Astrocyte (in vitro differentiated cells and primary cell): ENCODE measurements around the gene TRIP13.

Source experiments
- EZH2 ChIP-seq: IDR thresholded peaks from 2 replicates; pipeline ENCODE4 v1.6.1; 2012; ENCODE audit warnings: mild to moderate bottlenecking, low read length, inconsistent platforms; ENCODE audit not compliant: insufficient read depth
- TF ChIP-seq, protein P1 (sequence below): IDR thresholded peaks from 2 replicates; pipeline ENCODE4 v1.5.1; 2011; ENCODE audit warnings: low read depth, mild to moderate bottlenecking, inconsistent platforms, low read length, moderate library complexity; ENCODE audit not compliant: insufficient read depth

DNA sequence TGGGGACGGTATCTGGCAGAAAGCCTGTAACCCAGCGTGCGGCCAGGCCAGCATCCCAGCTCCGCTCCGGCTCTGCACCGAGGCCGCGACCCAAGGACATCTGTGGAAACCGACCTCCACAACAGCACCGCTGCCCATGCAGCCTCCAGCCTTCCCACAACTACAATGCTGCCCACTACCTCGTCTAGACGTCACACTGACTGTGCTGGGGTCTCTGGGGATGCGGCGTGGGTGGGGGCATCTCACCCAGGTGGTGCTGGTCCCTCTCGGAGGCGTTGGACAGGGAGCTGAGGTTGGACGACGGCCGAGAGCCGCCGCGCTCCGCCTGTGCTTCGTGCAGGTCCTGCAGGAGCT, 27.5 kb upstream of the TRIP13 start:
- TF ChIP-seq, protein P1, sequence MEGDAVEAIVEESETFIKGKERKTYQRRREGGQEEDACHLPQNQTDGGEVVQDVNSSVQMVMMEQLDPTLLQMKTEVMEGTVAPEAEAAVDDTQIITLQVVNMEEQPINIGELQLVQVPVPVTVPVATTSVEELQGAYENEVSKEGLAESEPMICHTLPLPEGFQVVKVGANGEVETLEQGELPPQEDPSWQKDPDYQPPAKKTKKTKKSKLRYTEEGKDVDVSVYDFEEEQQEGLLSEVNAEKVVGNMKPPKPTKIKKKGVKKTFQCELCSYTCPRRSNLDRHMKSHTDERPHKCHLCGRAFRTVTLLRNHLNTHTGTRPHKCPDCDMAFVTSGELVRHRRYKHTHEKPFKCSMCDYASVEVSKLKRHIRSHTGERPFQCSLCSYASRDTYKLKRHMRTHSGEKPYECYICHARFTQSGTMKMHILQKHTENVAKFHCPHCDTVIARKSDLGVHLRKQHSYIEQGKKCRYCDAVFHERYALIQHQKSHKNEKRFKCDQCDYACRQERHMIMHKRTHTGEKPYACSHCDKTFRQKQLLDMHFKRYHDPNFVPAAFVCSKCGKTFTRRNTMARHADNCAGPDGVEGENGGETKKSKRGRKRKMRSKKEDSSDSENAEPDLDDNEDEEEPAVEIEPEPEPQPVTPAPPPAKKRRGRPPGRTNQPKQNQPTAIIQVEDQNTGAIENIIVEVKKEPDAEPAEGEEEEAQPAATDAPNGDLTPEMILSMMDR, result no peak
- TF ChIP-seq EZH2, result no peak
